Immature natural killer cell (primary cell): ENCODE data around the gene IL36B. TPM values are rescaled to one million over a fixed set of nuclear protein-coding genes. Genes with fewer than 3 reads are reported as not detected.
A peak's percentile ranks its signal among the peaks of the same experiment; 100 is the strongest.

Experiments used
- DNase-seq, 3 donors: peaks; one replicate each; pipeline ENCODE4 v3.0.0; 2022; ENCODE audit warnings: mixed read lengths in 1 of 3
- H3K27ac Mint-ChIP-seq, 6 donors: one replicate each; pipeline ENCODE4 v1.8.0; 2020; ENCODE audit warnings: mixed read lengths in 6 of 6, mild to moderate bottlenecking in 5 of 6, inconsistent platforms in 4 of 6, moderate library complexity in 3 of 6
- H3K27me3 Mint-ChIP-seq, 3 donors: one replicate each; pipeline ENCODE4 v1.8.0; 2020 to 2021; ENCODE audit warnings: low read depth in 3 of 3, mild to moderate bottlenecking in 3 of 3, mixed read lengths in 3 of 3, moderate library complexity in 3 of 3, inconsistent platforms in 1 of 3
- H3K36me3 Mint-ChIP-seq, 3 donors: one replicate each; pipeline ENCODE4 v1.8.0; 2020; ENCODE audit warnings: mixed read lengths in 3 of 3, inconsistent platforms in 2 of 3, mild to moderate bottlenecking in 2 of 3
- H3K4me1 Mint-ChIP-seq, 2 donors: one replicate each; pipeline ENCODE4 v1.8.0; 2020; ENCODE audit warnings: inconsistent platforms in 2 of 2, mild to moderate bottlenecking in 2 of 2, mixed read lengths in 2 of 2, moderate library complexity in 1 of 2
- H3K4me3 Mint-ChIP-seq, 5 donors: one replicate each; pipeline ENCODE4 v1.8.0; 2020; ENCODE audit warnings: mild to moderate bottlenecking in 5 of 5, mixed read lengths in 5 of 5, inconsistent platforms in 3 of 5, moderate library complexity in 3 of 5
- H3K9me3 Mint-ChIP-seq, 6 donors: one replicate each; pipeline ENCODE4 v1.8.0; 2020; ENCODE audit warnings: mild to moderate bottlenecking in 6 of 6, mixed read lengths in 6 of 6, inconsistent platforms in 4 of 6, moderate library complexity in 3 of 6
- polyA plus RNA-seq, 3 donors: library from polyadenylated mRNA; unstranded; fragments of 300-500 nt; fragmentation: Illumina TruSeq; gene quantifications; one replicate each; pipeline ENCODE4 v1.2.3, GENCODE V29; 2021

IL36B gene
- polyA plus RNA-seq, 3 donors from 2014 or later, result not detected

DNA sequence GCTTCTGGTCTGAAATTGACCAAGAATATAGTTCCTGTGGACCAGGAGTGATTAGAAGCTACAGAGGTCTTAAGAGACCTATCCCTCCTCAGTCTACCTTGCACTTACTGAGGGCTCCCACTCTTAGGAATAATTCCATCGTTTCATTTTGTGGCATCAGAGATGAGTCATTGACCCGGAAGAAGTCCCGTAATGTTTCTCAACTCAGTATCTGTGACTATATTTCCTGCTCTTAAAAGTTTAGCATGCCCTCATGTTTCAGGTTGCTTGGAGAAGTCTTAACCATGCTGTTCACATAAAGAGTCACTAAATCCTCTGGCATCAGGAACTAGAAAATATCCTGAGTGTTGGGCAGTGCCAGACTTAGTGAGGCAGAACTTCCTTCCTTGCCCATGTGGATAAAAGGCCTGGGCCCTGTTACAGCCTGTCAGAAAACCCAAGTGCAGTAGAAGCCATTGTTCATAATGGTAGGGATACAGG, 47.6 kb downstream of the IL36B start, which contains the start of gene IL36A:
TSS of gene IL36A (plus strand) at position 430 of the 480 bp plus-strand sequence. CDS start 413 bp downstream, outside the sequence.
- peaks cover 6 to 13% (median 6%) of the 10 kb centered on the region in 3 donors for H3K36me3 Mint-ChIP-seq
- H3K9me3 Mint-ChIP-seq, result peaks cover 5 to 18% (median 14%) of the 10 kb centered on the region in 6 donors
- DNase-seq, result no peak
- no peaks in the 10 kb centered on the region for H3K4me1 Mint-ChIP-seq
- H3K4me3 Mint-ChIP-seq, result no peak within 1 kb of the TSS
- peaks cover 0 to 13% (median 3%) of the 10 kb centered on the region in 3 donors for H3K27me3 Mint-ChIP-seq
- H3K27ac Mint-ChIP-seq, result no peak within 1 kb of the TSS

DNA sequence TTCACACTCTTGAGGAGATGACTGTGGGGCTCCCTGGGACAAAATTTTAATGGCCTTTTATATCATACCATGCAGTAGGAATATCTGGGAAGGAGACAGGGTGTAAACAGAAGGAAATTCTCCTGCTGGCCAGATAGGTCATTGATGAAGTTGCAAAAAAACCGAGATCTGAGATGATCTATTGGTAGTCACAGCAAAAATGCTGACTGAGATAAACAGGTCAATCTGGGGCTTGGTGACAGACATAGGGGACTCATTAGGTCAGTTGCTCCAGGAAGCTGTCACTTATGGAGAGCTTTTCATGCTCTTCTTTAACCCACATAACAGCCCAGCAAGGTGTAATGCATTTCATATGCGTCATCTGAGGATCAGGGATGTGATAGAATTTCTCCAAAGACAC, 50.0 kb downstream of the IL36B start:
- Mint-ChIP-seq H3K4me3 (no peak overlapping the region), H3K4me1 (no peaks in the 10 kb centered on the region), H3K9me3 (peaks cover 5 to 25% (median 22%) of the 10 kb centered on the region in 6 donors), H3K27me3 (peaks cover 3 to 16% (median 8%) of the 10 kb centered on the region in 3 donors), H3K27ac (no peak overlapping the region), H3K36me3 (peaks cover 9 to 13% (median 10%) of the 10 kb centered on the region in 3 donors)
- no peak for DNase-seq

GRCh38 chr2:113000436-113000835, 52.2 kb downstream of the IL36B start:
- peaks cover 5 to 25% (median 22%) of the 10 kb centered on the region in 6 donors for H3K9me3 Mint-ChIP-seq
- H3K4me1 Mint-ChIP-seq, result peaks cover 0 to 7% of the 10 kb centered on the region in 2 donors
- no peak overlapping the region for H3K27ac Mint-ChIP-seq
- DNase-seq, result no peak
- H3K4me3 Mint-ChIP-seq, result no peak overlapping the region
- H3K36me3 Mint-ChIP-seq, result peaks cover 9 to 13% (median 10%) of the 10 kb centered on the region in 3 donors
- H3K27me3 Mint-ChIP-seq, result peaks cover 5 to 16% (median 8%) of the 10 kb centered on the region in 3 donors

GRCh38 chr2:112997151-112997550, 55.5 kb downstream of the IL36B start:
- H3K4me3 Mint-ChIP-seq, result peak overlapping the region in 1 of 5 donors; percentile 4
- H3K9me3 Mint-ChIP-seq, result peaks cover 8 to 33% (median 30%) of the 10 kb centered on the region in 6 donors
- DNase-seq, result no peak

DNA sequence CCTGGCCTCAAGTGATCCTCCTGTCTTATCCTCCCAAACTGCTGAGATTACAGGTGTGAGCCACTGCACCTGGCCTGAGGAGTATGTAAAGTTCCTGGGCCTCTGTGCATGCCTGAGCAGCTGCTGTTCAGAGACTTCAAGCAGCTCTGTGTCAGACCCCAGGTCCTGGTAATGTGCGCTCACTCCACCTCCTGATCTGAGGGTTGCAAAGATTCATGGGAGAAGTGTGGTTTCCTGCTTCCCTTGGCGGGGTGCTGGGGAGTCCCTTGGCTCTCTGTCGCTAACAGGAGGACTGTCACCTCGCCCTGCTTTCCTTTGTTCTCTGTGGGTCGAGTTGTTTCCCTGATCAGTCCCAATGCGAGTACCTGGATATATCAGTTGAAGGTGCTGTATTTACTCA, 56.0 kb downstream of the IL36B start:
- H3K9me3 Mint-ChIP-seq, result peaks cover 10 to 37% (median 32%) of the 10 kb centered on the region in 6 donors

More at GRCh38 chr2:112997151-112997550, 55.5 kb downstream of the IL36B start:
- Mint-ChIP-seq H3K27ac (no peak overlapping the region), H3K36me3 (peaks cover 9 to 15% (median 10%) of the 10 kb centered on the region in 3 donors), H3K27me3 (peaks cover 5 to 30% (median 13%) of the 10 kb centered on the region in 3 donors), H3K4me1 (peaks cover 0 to 7% of the 10 kb centered on the region in 2 donors)

GRCh38 chr2:112995346-112995920, 57.2 kb downstream of the IL36B start:
- DNase-seq, result no peak
- H3K27me3 Mint-ChIP-seq, result peaks cover 3 to 24% (median 13%) of the 10 kb centered on the region in 3 donors
- H3K9me3 Mint-ChIP-seq, result peaks cover 7 to 36% (median 21%) of the 10 kb centered on the region in 6 donors
- no peak overlapping the region for H3K27ac Mint-ChIP-seq
- H3K4me1 Mint-ChIP-seq, result peaks cover 0 to 7% of the 10 kb centered on the region in 2 donors
- peaks cover 4 to 7% (median 7%) of the 10 kb centered on the region in 3 donors for H3K36me3 Mint-ChIP-seq
- no peak overlapping the region for H3K4me3 Mint-ChIP-seq

More for the DNA sequence above, 56.0 kb downstream of the IL36B start:
- Mint-ChIP-seq H3K27me3 (peaks cover 3 to 30% (median 13%) of the 10 kb centered on the region in 3 donors), H3K4me3 (peak overlapping the region in 1 of 5 donors; percentile 4), H3K27ac (no peak overlapping the region), H3K36me3 (peaks cover 8 to 17% (median 10%) of the 10 kb centered on the region in 3 donors), H3K4me1 (peaks cover 0 to 7% of the 10 kb centered on the region in 2 donors)
- peak in 2 of 3 donors; percentile 22 to 28 for DNase-seq

- peaks cover 7 to 36% (median 22%) of the 10 kb centered on the region in 6 donors for H3K9me3 Mint-ChIP-seq
- peaks cover 3 to 20% (median 14%) of the 10 kb centered on the region in 3 donors for H3K27me3 Mint-ChIP-seq
- peaks cover 4 to 13% (median 4%) of the 10 kb centered on the region in 3 donors for H3K36me3 Mint-ChIP-seq
- H3K4me1 Mint-ChIP-seq, result peaks cover 0 to 7% of the 10 kb centered on the region in 2 donors
- H3K27ac Mint-ChIP-seq, result no peak overlapping the region
- no peak overlapping the region for H3K4me3 Mint-ChIP-seq
- DNase-seq, result no peak
Measured at GRCh38 chr2:112994648-112995047, 58.0 kb downstream of the IL36B start.

DNA sequence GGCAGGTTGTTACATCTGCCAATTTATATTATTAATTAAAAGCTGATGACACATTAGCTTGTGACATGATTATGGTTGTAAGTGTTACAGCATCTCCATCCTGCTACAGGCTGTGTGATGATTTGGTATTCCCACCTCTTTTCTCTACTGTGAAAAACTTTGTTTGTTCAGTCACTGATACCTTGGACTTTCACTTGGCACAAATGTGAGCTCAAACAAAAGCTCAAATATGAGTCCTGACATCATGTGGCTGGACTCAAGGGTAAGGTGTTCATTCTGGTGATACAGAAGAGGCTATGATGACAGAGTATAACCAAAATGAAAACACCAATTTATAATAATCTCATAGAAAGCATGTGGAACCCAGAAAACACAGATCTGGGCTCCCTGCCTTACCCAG, 58.8 kb downstream of the IL36B start:
- Mint-ChIP-seq H3K9me3 (peaks cover 10 to 38% (median 24%) of the 10 kb centered on the region in 6 donors), H3K4me1 (peaks cover 0 to 7% of the 10 kb centered on the region in 2 donors), H3K27ac (no peak overlapping the region), H3K4me3 (no peak overlapping the region), H3K36me3 (peaks cover 4 to 18% (median 6%) of the 10 kb centered on the region in 3 donors), H3K27me3 (peaks cover 3 to 26% (median 9%) of the 10 kb centered on the region in 3 donors)
- no peak for DNase-seq

DNA sequence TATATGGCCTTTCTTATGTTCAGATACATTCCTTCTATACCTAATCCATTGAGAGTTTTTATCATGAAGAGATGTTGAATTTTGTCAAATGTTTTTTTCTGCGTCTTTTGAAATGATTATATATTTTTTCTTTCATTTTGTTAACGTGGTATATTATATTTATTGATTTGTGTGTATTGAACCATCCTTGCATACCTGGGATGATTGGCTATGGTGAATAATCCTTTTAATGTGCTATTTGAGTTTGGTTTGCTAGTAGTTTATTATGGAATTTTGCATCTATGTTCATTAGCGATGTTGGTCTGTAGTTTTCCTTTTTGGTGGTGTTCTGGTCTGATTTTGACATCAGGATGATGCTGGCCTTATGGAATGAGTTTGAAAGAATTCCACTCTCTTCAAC, 63.1 kb downstream of the IL36B start:
- no peak for DNase-seq
- Mint-ChIP-seq H3K27ac (no peak overlapping the region), H3K27me3 (peaks cover 0 to 26% (median 6%) of the 10 kb centered on the region in 3 donors), H3K4me3 (no peak overlapping the region), H3K9me3 (peaks cover 10 to 33% (median 23%) of the 10 kb centered on the region in 6 donors), H3K4me1 (peaks cover 8 to 16% of the 10 kb centered on the region in 2 donors), H3K36me3 (peaks cover 0 to 15% (median 6%) of the 10 kb centered on the region in 3 donors)

DNA sequence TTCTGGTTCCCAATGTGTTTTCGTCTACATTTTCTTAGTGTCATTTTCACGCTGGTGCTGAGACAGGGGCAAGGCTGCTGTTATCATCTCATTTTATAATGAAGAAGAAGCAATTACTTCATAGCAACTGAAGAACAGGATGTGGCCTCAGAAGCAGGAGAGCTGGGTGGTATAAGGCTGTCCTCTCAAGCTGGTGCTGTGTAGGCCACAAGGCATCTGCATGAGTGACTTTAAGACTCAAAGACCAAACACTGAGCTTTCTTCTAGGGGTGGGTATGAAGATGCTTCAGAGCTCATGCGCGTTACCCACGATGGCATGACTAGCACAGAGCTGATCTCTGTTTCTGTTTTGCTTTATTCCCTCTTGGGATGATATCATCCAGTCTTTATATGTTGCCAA, 67.6 kb downstream of the IL36B start:
- peak in 2 of 3 donors; percentile 11 to 19 for DNase-seq
- peaks cover 0 to 9% (median 3%) of the 10 kb centered on the region in 3 donors for H3K36me3 Mint-ChIP-seq
- peaks cover 0 to 11% (median 1%) of the 10 kb centered on the region in 3 donors for H3K27me3 Mint-ChIP-seq
- H3K9me3 Mint-ChIP-seq, result peaks cover 5 to 11% (median 8%) of the 10 kb centered on the region in 6 donors
- H3K27ac Mint-ChIP-seq, result peak overlapping the region in 3 of 6 donors; percentile 37 to 63 (median 43)
- peak overlapping the region in 1 of 5 donors; percentile 19 for H3K4me3 Mint-ChIP-seq
- H3K4me1 Mint-ChIP-seq, result peaks cover 15 to 17% of the 10 kb centered on the region in 2 donors

DNA sequence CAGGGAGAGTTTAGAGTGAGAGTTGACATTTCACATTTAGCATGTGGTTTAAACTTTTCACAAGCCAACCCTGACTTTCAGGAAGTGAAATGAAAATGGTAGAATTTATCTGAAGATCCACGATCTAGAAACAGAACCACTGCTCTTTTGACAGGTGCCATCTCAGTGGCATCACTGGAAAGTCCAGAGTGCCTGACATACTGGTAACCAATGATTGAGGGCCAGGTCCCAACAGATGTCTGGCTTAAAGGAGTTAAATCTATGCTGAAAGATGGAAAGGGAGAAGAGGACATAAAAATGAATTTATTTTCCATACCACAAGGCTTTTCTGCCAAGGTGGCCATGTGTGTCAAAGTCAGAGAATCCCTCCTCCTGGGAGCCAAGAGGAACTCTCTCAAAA, 72.1 kb downstream of the IL36B start:
- peak overlapping the region in 1 of 5 donors; percentile 19 for H3K4me3 Mint-ChIP-seq
- peak overlapping the region in 5 of 6 donors; percentile 13 to 71 (median 28) for H3K27ac Mint-ChIP-seq
- no peaks in the 10 kb centered on the region for H3K36me3 Mint-ChIP-seq
- H3K9me3 Mint-ChIP-seq, result no peaks in the 10 kb centered on the region
- H3K27me3 Mint-ChIP-seq, result peaks cover 3 to 12% (median 5%) of the 10 kb centered on the region in 3 donors
- H3K4me1 Mint-ChIP-seq, result peaks cover 10 to 13% of the 10 kb centered on the region in 2 donors
- DNase-seq, result no peak

GRCh38 chr2:112979731-112980130, 72.9 kb downstream of the IL36B start:
- no peaks in the 10 kb centered on the region for H3K9me3 Mint-ChIP-seq
- H3K36me3 Mint-ChIP-seq, result no peaks in the 10 kb centered on the region
- DNase-seq, result no peak
- peaks cover 3 to 12% (median 5%) of the 10 kb centered on the region in 3 donors for H3K27me3 Mint-ChIP-seq
- H3K4me1 Mint-ChIP-seq, result peaks cover 1 to 9% of the 10 kb centered on the region in 2 donors
- H3K27ac Mint-ChIP-seq, result no peak overlapping the region
- H3K4me3 Mint-ChIP-seq, result no peak overlapping the region

- Mint-ChIP-seq H3K36me3 (no peaks in the 10 kb centered on the region), H3K27me3 (peaks cover 3 to 12% (median 5%) of the 10 kb centered on the region in 3 donors), H3K27ac (no peak within 1 kb of the TSS), H3K9me3 (peaks cover 0 to 1% (median 0%) of the 10 kb centered on the region in 6 donors), H3K4me1 (peaks cover 0 to 9% of the 10 kb centered on the region in 2 donors), H3K4me3 (no peak within 1 kb of the TSS)
- DNase-seq, result no peak
Measured at GRCh38 chr2:112977559-112978056, 75.1 kb downstream of the IL36B start, which contains the start of gene IL36G. TSS of gene IL36G (plus strand) at chr2:112978006. CDS start at chr2:112978639, 633 bp downstream.
